ENCODE data around the gene CHCHD4.

DNA sequence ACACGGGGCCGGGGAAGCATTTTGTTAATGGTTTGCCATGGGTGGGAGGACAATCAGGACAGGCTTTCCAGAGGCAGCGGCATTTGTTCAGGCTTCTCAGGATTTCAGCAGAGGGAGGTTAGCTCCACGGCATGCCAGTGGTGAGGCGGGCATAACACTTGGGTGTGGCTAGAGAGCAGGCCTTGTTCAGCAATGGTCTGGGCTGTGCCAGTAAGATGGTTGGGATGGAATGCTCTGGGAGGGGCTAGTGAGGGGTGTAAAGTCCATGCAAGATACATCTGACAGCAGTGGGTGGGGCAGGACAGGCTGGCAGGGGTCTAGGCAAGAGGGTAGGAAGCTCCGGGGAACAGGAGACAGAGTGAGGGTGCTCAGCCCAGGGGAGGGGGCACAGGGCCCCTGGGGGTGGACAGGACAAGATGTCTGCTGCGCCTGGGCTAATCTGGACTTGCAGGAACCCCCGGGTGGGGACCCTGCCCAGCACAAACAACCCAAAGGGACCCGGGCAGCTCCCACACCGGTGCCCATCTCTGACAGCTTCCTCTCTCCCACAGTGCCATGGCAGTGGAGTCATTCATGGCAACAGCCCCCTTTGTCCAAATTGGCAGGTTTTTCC lies 8.6 kb upstream of the CHCHD4 start:
- TF ChIP-seq, protein P1, sequence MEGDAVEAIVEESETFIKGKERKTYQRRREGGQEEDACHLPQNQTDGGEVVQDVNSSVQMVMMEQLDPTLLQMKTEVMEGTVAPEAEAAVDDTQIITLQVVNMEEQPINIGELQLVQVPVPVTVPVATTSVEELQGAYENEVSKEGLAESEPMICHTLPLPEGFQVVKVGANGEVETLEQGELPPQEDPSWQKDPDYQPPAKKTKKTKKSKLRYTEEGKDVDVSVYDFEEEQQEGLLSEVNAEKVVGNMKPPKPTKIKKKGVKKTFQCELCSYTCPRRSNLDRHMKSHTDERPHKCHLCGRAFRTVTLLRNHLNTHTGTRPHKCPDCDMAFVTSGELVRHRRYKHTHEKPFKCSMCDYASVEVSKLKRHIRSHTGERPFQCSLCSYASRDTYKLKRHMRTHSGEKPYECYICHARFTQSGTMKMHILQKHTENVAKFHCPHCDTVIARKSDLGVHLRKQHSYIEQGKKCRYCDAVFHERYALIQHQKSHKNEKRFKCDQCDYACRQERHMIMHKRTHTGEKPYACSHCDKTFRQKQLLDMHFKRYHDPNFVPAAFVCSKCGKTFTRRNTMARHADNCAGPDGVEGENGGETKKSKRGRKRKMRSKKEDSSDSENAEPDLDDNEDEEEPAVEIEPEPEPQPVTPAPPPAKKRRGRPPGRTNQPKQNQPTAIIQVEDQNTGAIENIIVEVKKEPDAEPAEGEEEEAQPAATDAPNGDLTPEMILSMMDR (conservative IDR thresholded peaks at IDR 0.05; ENCODE audit: low read depth in 2 of 2): no peak
- TF ChIP-seq POLR2AphosphoS5 (IDR thresholded peaks at IDR 0.05; ENCODE audit: low read depth) (no peak), JUNB (IDR thresholded peaks at IDR 0.05; ENCODE audit: unreplicated experiment) (no peak), NANOG (IDR thresholded peaks at IDR 0.05; ENCODE audit: borderline replicate concordance) (no peak), EZH2 (IDR thresholded peaks at IDR 0.05; ENCODE audit: low read depth, unreplicated experiment) (no peak), EZH2phosphoT487 (IDR thresholded peaks at IDR 0.05; ENCODE audit: unreplicated experiment) (no peak)
- TF ChIP-seq, protein P2, sequence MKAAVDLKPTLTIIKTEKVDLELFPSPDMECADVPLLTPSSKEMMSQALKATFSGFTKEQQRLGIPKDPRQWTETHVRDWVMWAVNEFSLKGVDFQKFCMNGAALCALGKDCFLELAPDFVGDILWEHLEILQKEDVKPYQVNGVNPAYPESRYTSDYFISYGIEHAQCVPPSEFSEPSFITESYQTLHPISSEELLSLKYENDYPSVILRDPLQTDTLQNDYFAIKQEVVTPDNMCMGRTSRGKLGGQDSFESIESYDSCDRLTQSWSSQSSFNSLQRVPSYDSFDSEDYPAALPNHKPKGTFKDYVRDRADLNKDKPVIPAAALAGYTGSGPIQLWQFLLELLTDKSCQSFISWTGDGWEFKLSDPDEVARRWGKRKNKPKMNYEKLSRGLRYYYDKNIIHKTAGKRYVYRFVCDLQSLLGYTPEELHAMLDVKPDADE (IDR thresholded peaks at IDR 0.05): no peak
- TF ChIP-seq, protein P3, sequence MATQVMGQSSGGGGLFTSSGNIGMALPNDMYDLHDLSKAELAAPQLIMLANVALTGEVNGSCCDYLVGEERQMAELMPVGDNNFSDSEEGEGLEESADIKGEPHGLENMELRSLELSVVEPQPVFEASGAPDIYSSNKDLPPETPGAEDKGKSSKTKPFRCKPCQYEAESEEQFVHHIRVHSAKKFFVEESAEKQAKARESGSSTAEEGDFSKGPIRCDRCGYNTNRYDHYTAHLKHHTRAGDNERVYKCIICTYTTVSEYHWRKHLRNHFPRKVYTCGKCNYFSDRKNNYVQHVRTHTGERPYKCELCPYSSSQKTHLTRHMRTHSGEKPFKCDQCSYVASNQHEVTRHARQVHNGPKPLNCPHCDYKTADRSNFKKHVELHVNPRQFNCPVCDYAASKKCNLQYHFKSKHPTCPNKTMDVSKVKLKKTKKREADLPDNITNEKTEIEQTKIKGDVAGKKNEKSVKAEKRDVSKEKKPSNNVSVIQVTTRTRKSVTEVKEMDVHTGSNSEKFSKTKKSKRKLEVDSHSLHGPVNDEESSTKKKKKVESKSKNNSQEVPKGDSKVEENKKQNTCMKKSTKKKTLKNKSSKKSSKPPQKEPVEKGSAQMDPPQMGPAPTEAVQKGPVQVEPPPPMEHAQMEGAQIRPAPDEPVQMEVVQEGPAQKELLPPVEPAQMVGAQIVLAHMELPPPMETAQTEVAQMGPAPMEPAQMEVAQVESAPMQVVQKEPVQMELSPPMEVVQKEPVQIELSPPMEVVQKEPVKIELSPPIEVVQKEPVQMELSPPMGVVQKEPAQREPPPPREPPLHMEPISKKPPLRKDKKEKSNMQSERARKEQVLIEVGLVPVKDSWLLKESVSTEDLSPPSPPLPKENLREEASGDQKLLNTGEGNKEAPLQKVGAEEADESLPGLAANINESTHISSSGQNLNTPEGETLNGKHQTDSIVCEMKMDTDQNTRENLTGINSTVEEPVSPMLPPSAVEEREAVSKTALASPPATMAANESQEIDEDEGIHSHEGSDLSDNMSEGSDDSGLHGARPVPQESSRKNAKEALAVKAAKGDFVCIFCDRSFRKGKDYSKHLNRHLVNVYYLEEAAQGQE (IDR thresholded peaks at IDR 0.05; ENCODE audit: unreplicated experiment): no peak

All from GM23338 (cell line).